Activated naive CD4-positive, alpha-beta T cell treated with anti-CD3 and anti-CD28 coated beads, Interleukin-2, amount 10 ng/mL, durations not matched to agents 7 days and 5 days (primary cell): Measurements from ENCODE around the gene AKR1C3.
"Not testable (repeated sequence)": the region's sequence is repeated elsewhere in the genome, so short reads cannot be mapped to it uniquely, and the experiment has no call there.

ENCODE experiments used
- CTCF ChIA-PET: fragments of 350-600 bp; sonication (Branson Sonifier 250); formaldehyde crosslinking; loops from one replicate; lab custom pipeline; 2021; ENCODE audit warnings: antibody characterized with exemption; lab: Charles Lee
- DNase-seq: peaks from one replicate; pipeline ENCODE4 v3.0.0-alpha.2; 2020
- H3K27ac Mint-ChIP-seq: one replicate; pipeline ENCODE4 v1.8.0; 2021; ENCODE audit warnings: mild to moderate bottlenecking, moderate library complexity, mixed read lengths
- H3K27me3 Mint-ChIP-seq: one replicate; pipeline ENCODE4 v1.8.0; 2021; ENCODE audit warnings: mild to moderate bottlenecking, mixed read lengths
- H3K36me3 Mint-ChIP-seq: one replicate; pipeline ENCODE4 v1.8.0; 2021; ENCODE audit warnings: mixed read lengths
- H3K4me1 Mint-ChIP-seq: one replicate; pipeline ENCODE4 v1.8.0; 2021; ENCODE audit warnings: mixed read lengths
- H3K4me3 Mint-ChIP-seq: one replicate; pipeline ENCODE4 v1.8.0; 2021; ENCODE audit warnings: mild to moderate bottlenecking, moderate library complexity, mixed read lengths
- H3K9me3 Mint-ChIP-seq: one replicate; pipeline ENCODE4 v1.8.0; 2021; ENCODE audit warnings: mixed read lengths

Gene AKR1C3

GRCh38 chr10:5102479-5102878 lies 8.3 kb downstream of the AKR1C3 start:
- not testable (repeated sequence) for DNase-seq

DNA sequence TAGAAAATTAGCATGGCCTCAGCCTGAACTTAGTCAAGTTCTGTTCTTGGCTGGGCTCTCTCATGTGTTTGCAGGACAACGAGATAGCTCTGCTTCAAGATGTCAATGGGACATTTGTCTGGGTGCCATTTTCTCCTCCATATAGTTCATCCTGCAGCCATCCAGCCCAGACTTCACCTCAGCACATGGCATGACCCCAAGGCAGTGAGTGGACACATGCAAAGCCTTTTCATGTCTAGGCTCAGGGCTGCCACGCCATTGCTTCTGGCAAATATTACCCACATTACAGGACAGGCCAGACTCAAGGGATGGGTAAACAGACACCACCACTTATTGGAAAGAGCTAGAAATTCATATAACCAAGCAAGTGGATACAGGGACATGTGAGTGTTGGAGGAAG lies 9.3 kb downstream of the AKR1C3 start:
- CTCF ChIA-PET: no interaction called here

More at GRCh38 chr10:5102479-5102878, 8.3 kb downstream of the AKR1C3 start:
- H3K4me1 Mint-ChIP-seq, H3K27ac Mint-ChIP-seq, H3K36me3 Mint-ChIP-seq, H3K27me3 Mint-ChIP-seq, CTCF ChIA-PET, H3K9me3 Mint-ChIP-seq, H3K4me3 Mint-ChIP-seq: not testable (repeated sequence)

GRCh38 chr10:5105626-5106025 lies 11.4 kb downstream of the AKR1C3 start:
- H3K27me3 Mint-ChIP-seq: no peaks in the 10 kb centered on the region
- CTCF ChIA-PET: no interaction called here
- no peaks in the 10 kb centered on the region for H3K4me1 Mint-ChIP-seq
- no peak for DNase-seq
- no peaks in the 10 kb centered on the region for H3K9me3 Mint-ChIP-seq
- H3K27ac Mint-ChIP-seq: no peak overlapping the region
- no peak overlapping the region for H3K4me3 Mint-ChIP-seq
- H3K36me3 Mint-ChIP-seq: peaks cover 3% of the 10 kb centered on the region

More for the DNA sequence above, 9.3 kb downstream of the AKR1C3 start:
- peaks cover 6% of the 10 kb centered on the region for H3K36me3 Mint-ChIP-seq
- no peak overlapping the region for H3K27ac Mint-ChIP-seq
- DNase-seq: no peak
- H3K27me3 Mint-ChIP-seq: no peaks in the 10 kb centered on the region
- no peaks in the 10 kb centered on the region for H3K4me1 Mint-ChIP-seq
- no peaks in the 10 kb centered on the region for H3K9me3 Mint-ChIP-seq
- no peak overlapping the region for H3K4me3 Mint-ChIP-seq

DNA sequence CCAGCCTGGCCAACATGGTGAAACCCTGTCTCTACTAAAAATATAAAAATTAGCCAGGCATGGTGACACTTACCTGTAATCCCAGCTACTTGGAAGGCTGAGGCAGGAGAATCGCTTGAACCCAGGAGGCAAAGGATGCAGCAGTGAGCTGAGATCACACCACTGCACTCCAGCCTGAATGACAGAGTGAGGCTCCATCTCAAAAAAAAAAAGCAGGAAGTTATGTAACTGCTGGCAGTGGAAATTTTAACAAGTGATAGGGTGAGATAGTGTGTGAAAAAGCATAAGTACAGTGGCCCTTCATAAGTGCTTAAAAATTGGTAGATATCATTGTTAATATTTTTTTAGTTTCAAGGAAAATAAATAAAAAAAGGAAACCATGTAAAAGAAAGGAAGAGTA lies 12.3 kb downstream of the AKR1C3 start:
- CTCF ChIA-PET: interaction anchor here (0.6 to 0.9 kb wide), 2 partner anchors 16 to 310 kb away, joined by 3 read pairs; no protein-coding TSS in a partner anchor
- peaks cover 3% of the 10 kb centered on the region for H3K36me3 Mint-ChIP-seq
- H3K4me1 Mint-ChIP-seq: no peaks in the 10 kb centered on the region
- H3K9me3 Mint-ChIP-seq: no peaks in the 10 kb centered on the region
- no peak overlapping the region for H3K4me3 Mint-ChIP-seq
- no peak for DNase-seq
- H3K27ac Mint-ChIP-seq: no peak overlapping the region
- no peaks in the 10 kb centered on the region for H3K27me3 Mint-ChIP-seq

- Mint-ChIP-seq H3K27ac (no peak overlapping the region), H3K27me3 (no peaks in the 10 kb centered on the region), H3K36me3 (peaks cover 2% of the 10 kb centered on the region), H3K4me3 (no peak overlapping the region), H3K4me1 (no peaks in the 10 kb centered on the region), H3K9me3 (no peaks in the 10 kb centered on the region)
- CTCF ChIA-PET: no interaction called here
- no peak for DNase-seq
Observed at GRCh38 chr10:5107860-5108526, 13.8 kb downstream of the AKR1C3 start.

DNA sequence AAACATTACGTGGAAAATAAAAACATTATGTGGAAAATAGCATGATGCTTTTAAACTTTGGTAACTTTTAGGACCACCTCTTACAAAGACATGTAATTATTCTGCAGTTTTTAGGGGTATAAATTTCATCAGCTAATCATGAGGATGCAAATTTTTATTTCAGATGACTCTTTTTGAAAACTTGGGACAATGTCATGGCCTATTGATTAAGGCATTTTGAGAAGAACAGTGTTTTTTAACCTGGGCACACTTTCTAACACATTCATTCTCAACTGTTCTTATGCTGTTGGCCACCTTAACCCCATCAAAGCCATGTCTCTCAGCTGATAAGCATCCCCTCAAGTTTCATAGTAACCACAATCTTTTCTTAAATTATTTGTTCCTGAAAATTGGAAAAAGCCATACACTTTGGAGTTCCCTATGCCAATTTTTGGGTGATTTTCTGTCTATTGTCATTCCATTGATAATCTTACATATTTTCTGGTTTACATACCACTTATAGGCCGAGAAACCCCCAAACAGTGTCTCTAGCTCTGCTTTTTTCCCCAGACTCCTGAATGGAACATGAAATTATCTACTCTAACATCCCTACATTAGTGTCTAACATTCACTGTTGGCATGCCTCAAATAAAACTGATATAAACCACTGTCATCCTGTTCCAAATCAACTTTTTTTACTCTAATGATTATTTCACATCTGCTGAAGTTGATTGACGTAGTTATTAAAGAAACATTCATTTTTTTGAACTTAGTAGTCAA lies 14.6 kb downstream of the AKR1C3 start:
- H3K9me3 Mint-ChIP-seq: no peaks in the 10 kb centered on the region
- no peaks in the 10 kb centered on the region for H3K36me3 Mint-ChIP-seq
- H3K27ac Mint-ChIP-seq: no peak overlapping the region
- CTCF ChIA-PET: no interaction called here
- no peaks in the 10 kb centered on the region for H3K27me3 Mint-ChIP-seq
- no peak for DNase-seq
- no peak overlapping the region for H3K4me3 Mint-ChIP-seq
- no peaks in the 10 kb centered on the region for H3K4me1 Mint-ChIP-seq

- H3K4me1 Mint-ChIP-seq, CTCF ChIA-PET, H3K4me3 Mint-ChIP-seq, H3K9me3 Mint-ChIP-seq, H3K27me3 Mint-ChIP-seq, H3K36me3 Mint-ChIP-seq, DNase-seq, H3K27ac Mint-ChIP-seq: not testable (repeated sequence)
Observed at GRCh38 chr10:5109861-5110260, 15.6 kb downstream of the AKR1C3 start.

GRCh38 chr10:5116621-5117020 lies 22.4 kb downstream of the AKR1C3 start:
- CTCF ChIA-PET: no interaction called here
- DNase-seq: no peak
- Mint-ChIP-seq H3K4me3 (no peak overlapping the region), H3K27me3 (no peaks in the 10 kb centered on the region), H3K4me1 (no peaks in the 10 kb centered on the region), H3K36me3 (no peaks in the 10 kb centered on the region), H3K9me3 (no peaks in the 10 kb centered on the region), H3K27ac (no peak overlapping the region)

DNA sequence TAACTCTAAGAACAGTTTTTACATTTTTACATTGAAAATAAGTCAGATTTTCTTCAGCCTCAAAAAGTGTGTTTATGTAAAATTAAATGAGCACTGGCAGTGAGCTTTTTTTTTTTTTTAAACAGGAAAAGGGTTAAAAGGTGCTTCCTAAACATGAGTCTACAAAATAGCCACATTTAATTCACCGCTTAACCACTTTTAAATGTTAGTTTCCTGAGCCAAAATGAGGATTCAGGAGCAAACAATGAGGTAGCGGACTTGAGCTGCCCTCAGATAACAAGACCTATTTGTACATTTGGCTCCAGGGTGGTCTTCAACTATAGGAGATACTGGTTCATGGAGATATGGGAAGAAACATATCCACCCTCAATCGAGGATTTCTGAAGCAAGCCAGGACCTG lies 22.8 kb downstream of the AKR1C3 start:
- CTCF ChIA-PET: no interaction called here
- Mint-ChIP-seq H3K4me3 (no peak overlapping the region), H3K36me3 (no peaks in the 10 kb centered on the region), H3K27me3 (no peaks in the 10 kb centered on the region), H3K9me3 (no peaks in the 10 kb centered on the region), H3K4me1 (no peaks in the 10 kb centered on the region), H3K27ac (no peak overlapping the region)
- DNase-seq: no peak

DNA sequence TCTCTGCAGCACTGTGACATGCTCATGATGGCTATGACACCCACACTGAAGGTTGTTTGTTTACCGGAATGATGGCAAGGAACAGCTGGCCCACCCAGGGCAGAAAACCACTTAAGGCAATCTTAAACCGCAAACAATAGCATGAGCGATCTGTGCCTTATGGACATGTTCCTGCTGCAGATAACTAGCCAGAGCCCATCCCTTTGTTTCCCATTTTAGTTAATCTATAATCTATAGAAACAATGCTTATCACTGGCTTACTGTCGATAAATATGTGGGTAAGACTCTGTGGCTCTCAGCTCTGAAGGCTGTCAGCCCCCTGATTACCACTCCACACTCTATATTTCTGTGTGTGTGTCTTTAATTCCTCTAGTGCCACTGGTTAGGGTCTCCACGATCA lies 25.8 kb downstream of the AKR1C3 start:
- H3K36me3 Mint-ChIP-seq, DNase-seq, H3K4me3 Mint-ChIP-seq, H3K27ac Mint-ChIP-seq, H3K9me3 Mint-ChIP-seq, CTCF ChIA-PET, H3K4me1 Mint-ChIP-seq, H3K27me3 Mint-ChIP-seq: not testable (repeated sequence)

- H3K4me1 Mint-ChIP-seq: no peaks in the 10 kb centered on the region
- no peak overlapping the region for H3K4me3 Mint-ChIP-seq
- H3K36me3 Mint-ChIP-seq: no peaks in the 10 kb centered on the region
- CTCF ChIA-PET: no interaction called here
- H3K9me3 Mint-ChIP-seq: peaks cover 2% of the 10 kb centered on the region
- DNase-seq: no peak
- peaks cover 10% of the 10 kb centered on the region for H3K27me3 Mint-ChIP-seq
- no peak overlapping the region for H3K27ac Mint-ChIP-seq
Observed at GRCh38 chr10:5123886-5124285, 29.7 kb downstream of the AKR1C3 start.

DNA sequence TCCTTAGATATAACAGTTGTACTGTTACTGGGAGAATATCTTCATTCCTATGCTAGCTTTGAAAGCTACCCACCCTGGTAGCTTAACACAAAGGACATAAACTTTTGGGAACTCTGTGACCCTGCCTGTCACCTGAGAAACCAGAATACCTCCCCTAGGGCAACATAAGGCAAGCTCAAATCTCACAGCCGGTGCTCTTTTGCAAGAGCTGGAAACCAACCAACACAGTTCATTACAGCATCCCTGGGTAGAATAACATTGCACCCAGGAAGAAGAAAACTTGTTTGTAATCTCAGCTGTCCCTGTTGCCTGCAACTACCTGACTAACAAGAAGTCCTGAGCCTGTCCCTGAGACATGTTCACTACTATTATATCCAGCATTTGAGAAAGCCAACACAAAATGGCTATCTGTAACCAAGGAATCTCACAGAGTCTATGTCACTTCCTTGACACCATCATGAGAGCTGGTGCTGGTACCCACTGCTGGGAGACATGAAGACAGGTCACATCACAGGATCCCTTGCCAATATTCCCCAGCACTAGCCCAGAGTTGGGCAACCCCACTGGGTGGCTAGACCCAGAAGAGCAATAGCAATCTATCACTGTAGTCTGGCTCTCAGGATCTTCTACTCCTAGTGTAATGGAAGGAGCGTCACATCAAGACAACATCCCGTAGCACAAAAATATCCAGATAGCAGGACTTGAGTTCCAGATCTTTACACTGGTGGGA lies 31.3 kb downstream of the AKR1C3 start:
- Mint-ChIP-seq H3K4me1 (no peaks in the 10 kb centered on the region), H3K27me3 (peaks cover 10% of the 10 kb centered on the region), H3K9me3 (peaks cover 2% of the 10 kb centered on the region), H3K4me3 (no peak overlapping the region), H3K27ac (no peak overlapping the region), H3K36me3 (no peaks in the 10 kb centered on the region)
- CTCF ChIA-PET: interaction anchor here (0.5 kb wide), 1 partner anchor 23 kb away, joined by 3 read pairs; no protein-coding TSS in a partner anchor
- no peak for DNase-seq

GRCh38 chr10:5135581-5135980 lies 41.4 kb downstream of the AKR1C3 start:
- Mint-ChIP-seq H3K27me3 (no peaks in the 10 kb centered on the region), H3K4me1 (no peaks in the 10 kb centered on the region), H3K9me3 (peaks cover 23% of the 10 kb centered on the region), H3K36me3 (no peaks in the 10 kb centered on the region), H3K27ac (no peak overlapping the region), H3K4me3 (no peak overlapping the region)
- DNase-seq: no peak
- CTCF ChIA-PET: no interaction called here

DNA sequence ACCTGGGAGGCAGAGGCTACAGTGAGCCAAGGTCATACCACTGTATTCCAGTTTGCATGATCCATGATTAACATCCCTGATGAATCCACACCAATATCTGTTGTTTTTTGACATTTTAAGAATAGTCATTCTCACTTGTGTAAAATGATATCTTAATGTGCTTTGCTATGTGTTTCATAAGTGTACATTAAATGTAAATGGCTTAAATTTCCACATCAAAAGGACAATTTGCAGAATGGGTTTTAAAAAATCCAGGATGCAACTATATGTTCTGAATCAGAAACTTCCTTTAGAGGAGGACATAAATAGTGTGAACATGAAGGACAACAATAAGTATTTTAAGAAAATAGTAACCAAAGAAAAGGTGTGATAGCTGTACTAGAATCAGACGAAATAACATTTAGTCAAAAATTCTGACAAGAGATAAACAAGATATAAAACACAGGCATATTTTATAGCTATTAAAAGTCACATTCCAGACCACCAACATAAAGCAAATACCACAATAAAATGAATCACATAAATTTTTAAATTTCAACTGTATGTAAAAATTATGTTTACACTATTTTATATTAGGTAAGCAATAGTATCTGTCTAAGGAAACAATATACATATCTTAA lies 42.4 kb downstream of the AKR1C3 start:
- Mint-ChIP-seq H3K4me3 (no peak overlapping the region), H3K27ac (no peak overlapping the region), H3K4me1 (no peaks in the 10 kb centered on the region), H3K9me3 (peaks cover 23% of the 10 kb centered on the region), H3K27me3 (no peaks in the 10 kb centered on the region), H3K36me3 (no peaks in the 10 kb centered on the region)
- no peak for DNase-seq
- CTCF ChIA-PET: no interaction called here
